Heart right ventricle (tissue), 16 donors: ENCODE data around the gene ILF3. TPM values are rescaled to one million over a fixed set of nuclear protein-coding genes. Genes with fewer than 3 reads are reported as not detected.

Experiments used
- ATAC-seq, 8 donors: fragments of 200-7000 bp; cut with Tn5 transposase; one replicate each; pipeline ENCODE4 v1.9.1; 2020; ENCODE audit warnings: mild to moderate bottlenecking in 8 of 8, moderate library complexity in 8 of 8, moderate number of reproducible peaks in 1 of 8
- DNase-seq, 2 donors: peaks; one replicate each; pipeline ENCODE4 v3.0.0-alpha.2; 2020
- H3K27ac ChIP-seq, 10 donors: fragments of 200-600 bp; sonication (generic) in 2 of 10; one replicate each; pipeline versions ENCODE4 v1.5.0 to v1.8.0; 2020 to 2022; ENCODE audit warnings: mild to moderate bottlenecking in 3 of 10
- H3K27me3 ChIP-seq, 7 donors: fragments of 200-600 bp; one replicate each; pipeline ENCODE4 v1.8.0; 2021 to 2022; ENCODE audit warnings: mild to moderate bottlenecking in 2 of 7
- H3K36me3 ChIP-seq, 9 donors: fragments of 200-600 bp; sonication (generic) in 1 of 9; one replicate each; pipeline versions ENCODE4 v1.5.0 to v1.8.0; 2020 to 2022; ENCODE audit warnings: mild to moderate bottlenecking in 2 of 9
- H3K4me1 ChIP-seq, 9 donors: fragments of 200-600 bp; sonication (generic) in 1 of 9; one replicate each; pipeline versions ENCODE4 v1.5.0 to v1.8.0; 2020 to 2022; ENCODE audit warnings: mild to moderate bottlenecking in 4 of 9
- H3K4me3 ChIP-seq, 10 donors: fragments of 200-600 bp; sonication (generic) in 2 of 10; one replicate each; pipeline versions ENCODE4 v1.5.0 to v1.8.0; 2020 to 2022; ENCODE audit warnings: mild to moderate bottlenecking in 7 of 10, moderate library complexity in 2 of 10
- H3K9me3 ChIP-seq, 11 donors: fragments of 200-600 bp in 10 of 11; sonication (generic) in 2 of 11; one replicate each; pipeline versions ENCODE4 v1.5.0 to v1.8.0; 2013 to 2022; ENCODE audit warnings: mild to moderate bottlenecking in 2 of 11, control low read depth in 1 of 11, moderate library complexity in 1 of 11
- WGBS, 2 donors: extraction: QIAGEN DNeasy Blood & Tissue Kit; methylation state at CpG; one replicate each; pipeline ENCODE4 v1.1.7; 2013; ENCODE audit warnings: inconsistent platforms in 1 of 2; 5-methylcytosine and 5-hydroxymethylcytosine counted together
- intact Hi-C, 10 donors: fragments of 100-400 bp; cut with DNase I; formaldehyde crosslinking; loops; one replicate each; pipeline versions ENCODE4 v1.11.1 to v1.14.2; 2022
- polyA plus RNA-seq, 2 donors: library from polyadenylated mRNA; stranded (reverse); fragments of 200-250 nt; gene quantifications; one replicate each; pipeline ENCODE4 v1.2.3, GENCODE V29; 2013
- total RNA-seq, 10 donors: library from RNA; stranded (reverse); fragmentation: NEBNext Ultra II Directional in 3 of 10; extraction: Animal tissue kit (Norgen Biotek cat#: 25700) in 3 of 10; gene quantifications; one replicate each; pipeline versions ENCODE4 v1.2.1 to v1.2.4, GENCODE V29; 2021 to 2023
- TF ChIP-seq, protein P1 (sequence below), 9 donors: fragments of 200-600 bp; sonication (generic) in 2 of 9; IDR thresholded peaks; one replicate each; pipeline versions ENCODE4 v1.5.0 to v1.8.0; 2021 to 2022; ENCODE audit warnings: antibody characterized with exemption in 9 of 9, mild to moderate bottlenecking in 5 of 9, moderate library complexity in 1 of 9
- donor health status: Arrhythmogenic right ventricular cardiomyopathy.
- donor health status: ischemic (EF 13 %, LVEDD 7.1; RV severe dilation, severe dysfunction).
- donor health status: healthy with polysubstance abuse.
- donor health status: DM: no; HTN: yes; CAD: no.
- donor health status: DM: no; HTN: no; CAD: no.
- donor health status: ischemic (EF 25% LVEDD 6.9; RV normal size, moderate dysfunction).
- donor health status: ischemic (EF 25% LVEDD 5.7; RV mildly dilated, moderate dysfunction).
- donor health status: healthy.
- donor health status: DM: yes; HTN: yes; CAD: no.
- donor health status: Ischemic cardiomyopathy.
- donor health status: ischemic (EF 35%, LVEDD 5.7; RV mildly dilated, moderate dysfunction).
- donor health status: nonischemic (EF 11% LVEDD 7.7; RV severe dilation, severe dysfunction).
- donor health status: DM: yes; HTN: yes; CAD: no.
- donor health status: PGD.
- donor health status: ischemic (EF 29% LVEDD 5.4; RV normal size, mild dysfunction).
- donor health status: nonischemic (EF 23%, LVEDD 6.1; RV moderate dilation, normal function).

The ILF3 gene
- total and polyA plus RNA-seq, 12 donors = 68.1 to 129 (median 109) TPM

DNA sequence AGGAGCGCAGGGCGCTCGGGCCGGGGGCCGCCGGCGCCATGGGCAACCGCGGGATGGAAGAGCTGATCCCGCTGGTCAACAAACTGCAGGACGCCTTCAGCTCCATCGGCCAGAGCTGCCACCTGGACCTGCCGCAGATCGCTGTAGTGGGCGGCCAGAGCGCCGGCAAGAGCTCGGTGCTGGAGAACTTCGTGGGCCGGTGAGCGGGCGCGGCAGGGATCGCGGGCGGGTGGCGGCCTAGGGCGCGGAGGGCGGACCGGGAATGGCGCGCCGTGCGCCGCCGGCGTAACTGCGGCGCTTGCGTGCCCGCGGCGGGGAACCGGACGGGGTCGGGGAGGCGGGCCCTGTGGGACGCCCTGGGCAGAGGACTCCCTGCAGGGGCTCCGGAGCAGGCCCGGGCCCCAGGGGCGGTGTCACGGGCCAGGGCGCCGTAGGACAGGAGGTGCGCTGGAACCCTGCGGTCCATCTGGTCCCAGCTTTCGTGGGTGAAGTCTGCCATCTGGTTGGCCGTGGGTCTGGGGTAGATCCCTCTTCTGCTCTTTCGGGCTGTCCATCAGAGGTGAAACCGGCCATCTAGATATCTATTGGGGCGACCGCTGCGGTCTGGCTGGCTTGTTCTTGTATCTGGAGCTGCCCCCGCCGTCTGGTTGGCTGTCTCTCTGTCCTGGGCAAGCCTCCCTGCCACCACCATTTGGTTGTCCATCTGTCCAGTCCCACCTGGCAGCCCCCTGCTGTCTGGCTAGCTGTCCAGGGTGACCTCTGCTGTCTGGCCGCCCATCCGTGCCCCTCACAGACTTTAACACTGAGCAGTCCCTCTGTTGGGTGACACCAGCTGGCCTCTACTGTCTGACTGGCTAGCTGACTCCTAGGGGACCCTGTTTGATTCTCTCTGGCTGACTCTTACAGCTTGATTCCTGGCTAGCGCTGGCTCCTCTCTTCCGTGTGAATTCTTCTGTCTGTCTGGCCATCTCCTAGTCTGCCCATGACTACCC, 64.4 kb downstream of the ILF3 start:
- intact Hi-C loops = loop anchor here in 8 of 10 donors (2.0 to 10.0 kb wide), 9 partner anchors 34 to 149 kb away; no protein-coding TSS in a partner anchor

DNA sequence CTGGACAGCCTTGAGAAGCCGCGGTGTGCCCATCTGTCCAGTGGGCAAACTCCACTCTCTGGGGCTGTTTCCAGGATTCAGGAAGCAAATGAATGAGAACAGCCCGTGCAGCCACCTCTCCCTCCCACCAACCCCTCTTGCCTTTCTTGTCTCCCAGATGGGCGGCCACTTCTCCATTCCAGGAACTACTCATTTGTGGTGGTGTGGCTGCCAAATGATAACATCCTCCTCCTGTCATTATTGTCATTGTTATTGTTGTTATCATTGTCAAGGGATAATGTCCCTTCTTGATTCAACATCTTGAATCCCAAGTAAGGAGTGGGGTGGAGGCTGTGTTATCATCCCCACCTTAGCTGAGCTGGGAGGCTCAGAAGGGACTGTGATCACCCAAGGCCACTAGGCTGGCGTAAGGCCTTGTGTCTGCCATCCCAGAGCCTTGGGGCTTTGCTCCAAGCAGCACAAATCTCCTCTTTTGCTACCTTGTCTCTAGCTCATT, 65.4 kb downstream of the ILF3 start:
- H3K27me3 ChIP-seq = no peaks in the 10 kb centered on the region
- H3K9me3 ChIP-seq = no peaks in the 10 kb centered on the region
- peak overlapping the region in 9 of 10 donors; percentile 72 to 100 (median 97) for H3K4me3 ChIP-seq
- DNase-seq = no peak
- WGBS, 2 donors = 38 to 39% methylated on average over 5 of the region's 5 CpGs
- ATAC-seq = no peak
- H3K4me1 ChIP-seq = peaks cover 13 to 62% (median 45%) of the 10 kb centered on the region in 9 donors
- intact Hi-C loops = loop anchor here in 8 of 10 donors (2.0 to 10.0 kb wide), 9 partner anchors 33 to 148 kb away; no protein-coding TSS in a partner anchor
- TF ChIP-seq, protein P1, sequence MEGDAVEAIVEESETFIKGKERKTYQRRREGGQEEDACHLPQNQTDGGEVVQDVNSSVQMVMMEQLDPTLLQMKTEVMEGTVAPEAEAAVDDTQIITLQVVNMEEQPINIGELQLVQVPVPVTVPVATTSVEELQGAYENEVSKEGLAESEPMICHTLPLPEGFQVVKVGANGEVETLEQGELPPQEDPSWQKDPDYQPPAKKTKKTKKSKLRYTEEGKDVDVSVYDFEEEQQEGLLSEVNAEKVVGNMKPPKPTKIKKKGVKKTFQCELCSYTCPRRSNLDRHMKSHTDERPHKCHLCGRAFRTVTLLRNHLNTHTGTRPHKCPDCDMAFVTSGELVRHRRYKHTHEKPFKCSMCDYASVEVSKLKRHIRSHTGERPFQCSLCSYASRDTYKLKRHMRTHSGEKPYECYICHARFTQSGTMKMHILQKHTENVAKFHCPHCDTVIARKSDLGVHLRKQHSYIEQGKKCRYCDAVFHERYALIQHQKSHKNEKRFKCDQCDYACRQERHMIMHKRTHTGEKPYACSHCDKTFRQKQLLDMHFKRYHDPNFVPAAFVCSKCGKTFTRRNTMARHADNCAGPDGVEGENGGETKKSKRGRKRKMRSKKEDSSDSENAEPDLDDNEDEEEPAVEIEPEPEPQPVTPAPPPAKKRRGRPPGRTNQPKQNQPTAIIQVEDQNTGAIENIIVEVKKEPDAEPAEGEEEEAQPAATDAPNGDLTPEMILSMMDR (IDR thresholded peaks at IDR 0.05) = no peak
- peaks cover 0 to 29% (median 0%) of the 10 kb centered on the region in 9 donors for H3K36me3 ChIP-seq
- H3K27ac ChIP-seq = peak overlapping the region in 9 of 10 donors; percentile 93 to 99 (median 98)

More for the DNA sequence above, 64.4 kb downstream of the ILF3 start:
- no peaks in the 10 kb centered on the region for H3K9me3 ChIP-seq
- H3K4me3 ChIP-seq = peak overlapping the region; percentile 61 to 100 (median 94)
- no peaks in the 10 kb centered on the region for H3K27me3 ChIP-seq
- ATAC-seq (peak in 4 of 8 donors; percentile 31 to 43 (median 36)), DNase-seq (peak in 1 of 2 donors; percentile 58)
- 0 to 1% methylated on average over 58 to 70 of the region's 70 CpGs for WGBS, 2 donors
- peak overlapping the region; percentile 93 to 99 (median 98) for H3K27ac ChIP-seq
- TF ChIP-seq, protein P1 (IDR thresholded peaks at IDR 0.05) = peak in 1 of 9 donors; percentile 9
- peaks cover 13 to 52% (median 37%) of the 10 kb centered on the region in 9 donors for H3K4me1 ChIP-seq
- peaks cover 0 to 34% (median 0%) of the 10 kb centered on the region in 9 donors for H3K36me3 ChIP-seq

DNA sequence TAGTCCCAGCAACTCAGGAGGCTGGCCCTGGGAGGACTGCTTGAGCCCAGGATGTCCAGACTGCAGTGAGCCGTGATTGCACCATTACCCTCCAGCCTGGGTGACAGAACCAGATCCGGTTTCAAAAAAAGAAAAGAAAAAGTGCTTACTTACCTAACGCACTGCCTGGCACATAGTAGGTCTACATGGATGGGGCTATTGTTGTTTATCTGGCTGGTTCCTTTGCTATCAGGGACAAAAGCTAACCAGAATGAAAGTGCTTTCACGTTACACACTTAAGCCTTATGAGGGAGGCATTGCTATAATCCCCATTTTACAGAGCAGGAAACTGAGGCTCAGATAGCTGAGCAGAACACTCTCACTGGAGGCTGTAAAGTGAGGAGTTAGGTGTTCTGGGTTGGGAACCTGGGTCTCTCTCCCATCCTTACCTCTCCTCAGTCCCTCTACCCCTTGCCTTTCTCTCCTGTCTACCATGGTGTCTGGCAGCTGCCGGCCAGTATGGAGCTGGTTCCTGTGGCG, 66.5 kb downstream of the ILF3 start:
- peaks cover 0 to 26% (median 0%) of the 10 kb centered on the region in 9 donors for H3K36me3 ChIP-seq
- TF ChIP-seq, protein P1 (IDR thresholded peaks at IDR 0.05) = no peak
- WGBS, 2 donors = 89 to 91% methylated on average over 6 of the region's 6 CpGs
- H3K4me3 ChIP-seq = no peak overlapping the region
- intact Hi-C loops = no loop called here
- ATAC-seq (no peak), DNase-seq (no peak)
- H3K27me3 ChIP-seq = no peaks in the 10 kb centered on the region
- H3K9me3 ChIP-seq = no peaks in the 10 kb centered on the region
- H3K4me1 ChIP-seq = peaks cover 13 to 74% (median 56%) of the 10 kb centered on the region in 9 donors
- peak overlapping the region in 8 of 10 donors; percentile 22 to 99 (median 98) for H3K27ac ChIP-seq

DNA sequence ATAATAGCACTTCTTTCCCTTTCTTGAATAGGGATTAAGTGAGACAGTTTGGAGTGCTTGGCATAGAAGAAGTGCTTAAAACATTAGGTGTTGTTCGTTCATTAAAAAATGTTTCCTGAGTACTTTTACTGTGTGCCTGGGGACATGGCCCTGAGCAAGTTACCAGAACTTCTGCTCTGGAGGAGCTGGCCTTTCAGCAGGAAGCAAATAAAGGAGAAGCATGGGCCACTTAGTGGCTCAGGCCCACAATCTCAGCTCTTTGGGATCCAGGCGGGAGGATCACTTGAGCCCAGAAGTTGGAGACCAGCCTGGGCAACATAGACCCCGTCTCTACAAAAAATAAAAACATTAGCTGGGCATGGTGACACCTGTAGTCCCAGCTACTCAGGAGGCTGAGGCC, 69.4 kb downstream of the ILF3 start:
- H3K27ac ChIP-seq = peak overlapping the region in 3 of 10 donors; percentile 10 to 80 (median 18)
- H3K4me1 ChIP-seq = peaks cover 18 to 97% (median 77%) of the 10 kb centered on the region in 9 donors
- DNase-seq (no peak), ATAC-seq (no peak)
- intact Hi-C loops = no loop called here
- WGBS, 2 donors = 83 to 89% methylated on average over 3 of the region's 3 CpGs
- no peak overlapping the region for H3K4me3 ChIP-seq
- no peaks in the 10 kb centered on the region for H3K27me3 ChIP-seq
- no peaks in the 10 kb centered on the region for H3K9me3 ChIP-seq
- H3K36me3 ChIP-seq = peaks cover 0 to 26% (median 0%) of the 10 kb centered on the region in 9 donors
- TF ChIP-seq, protein P1 (IDR thresholded peaks at IDR 0.05) = no peak
